Parathyroid adenoma (tissue), 2 donors: ENCODE results near the gene PFDN6.

ENCODE experiments used
- H2AFZ ChIP-seq: fragments of 300-600 bp; sonication (generic); one replicate; pipeline ENCODE4 v1.7.0; 2017; ENCODE audit warnings: antibody characterized with exemption, mild to moderate bottlenecking
- H3K27ac ChIP-seq: fragments of 300-600 bp; sonication (generic); one replicate; pipeline ENCODE4 v1.7.0; 2017
- H3K27me3 ChIP-seq: fragments of 300-600 bp; sonication (generic); one replicate; pipeline ENCODE4 v1.7.0; 2017; ENCODE audit warnings: low read length; ENCODE audit not compliant: control insufficient read depth, insufficient read depth
- H3K36me3 ChIP-seq: fragments of 300-600 bp; sonication (generic); one replicate; pipeline ENCODE4 v1.7.0; 2017; ENCODE audit warnings: low read length; ENCODE audit not compliant: control insufficient read depth, insufficient read depth
- H3K4me1 ChIP-seq: fragments of 300-600 bp; sonication (generic); one replicate; pipeline ENCODE4 v1.7.0; 2017; ENCODE audit warnings: control low read depth
- H3K4me2 ChIP-seq: fragments of 300-600 bp; sonication (generic); one replicate; pipeline ENCODE4 v1.7.0; 2017; ENCODE audit warnings: low read length
- H3K4me3 ChIP-seq: fragments of 300-600 bp; sonication (generic); one replicate; pipeline ENCODE4 v1.7.0; 2017; ENCODE audit warnings: low read depth, low read length
- H3K79me2 ChIP-seq: fragments of 300-600 bp; sonication (generic); one replicate; pipeline ENCODE4 v1.7.0; 2017; ENCODE audit warnings: control low read depth
- H3K9ac ChIP-seq: fragments of 300-600 bp; sonication (generic); one replicate; pipeline ENCODE4 v1.7.0; 2017; ENCODE audit warnings: mild to moderate bottlenecking
- H3K9me3 ChIP-seq: fragments of 300-600 bp; sonication (generic); one replicate; pipeline ENCODE4 v1.7.0; 2017; ENCODE audit warnings: low read length; ENCODE audit not compliant: control insufficient read depth
- CTCF ChIP-seq: fragments of 300-600 bp; sonication (generic); IDR thresholded peaks from one replicate; pipeline ENCODE4 v1.7.0; 2017; ENCODE audit warnings: antibody characterized with exemption, mild to moderate bottlenecking
- donor health status: primary hyperparathyroidism.

Gene PFDN6

DNA sequence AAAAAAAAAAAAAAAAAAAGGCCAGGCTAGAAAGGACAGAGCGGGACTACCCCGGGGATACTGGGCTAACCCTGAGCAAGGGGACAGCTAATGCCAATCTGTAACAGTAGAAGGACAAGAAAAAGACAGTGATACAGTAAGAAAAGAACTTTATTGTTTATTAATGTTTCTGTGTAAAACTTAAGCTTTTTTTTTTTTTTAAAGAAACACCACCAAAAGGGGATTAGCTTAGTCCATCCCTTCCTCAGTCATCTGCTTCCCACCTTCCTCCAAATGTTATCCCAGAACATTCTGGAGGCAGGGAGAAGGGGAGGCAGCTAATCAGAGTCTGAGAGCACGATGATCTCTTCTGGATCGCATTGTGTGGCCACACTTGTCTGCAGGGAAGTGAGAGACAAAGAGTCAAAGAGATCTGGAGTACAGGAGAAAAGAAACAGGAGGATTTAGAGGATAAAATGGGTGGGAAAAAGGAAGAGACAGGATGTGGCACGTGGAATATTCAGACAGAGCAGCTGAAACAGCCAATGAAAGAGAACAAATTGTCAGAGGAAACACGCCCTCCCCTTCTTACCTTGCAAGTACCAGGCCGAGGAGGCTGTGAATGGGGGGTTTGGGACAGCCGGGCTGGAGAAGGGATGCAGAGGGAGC, 29.1 kb downstream of the PFDN6 start:
- peaks cover 51% of the 10 kb centered on the region for H3K4me1 ChIP-seq

DNA sequence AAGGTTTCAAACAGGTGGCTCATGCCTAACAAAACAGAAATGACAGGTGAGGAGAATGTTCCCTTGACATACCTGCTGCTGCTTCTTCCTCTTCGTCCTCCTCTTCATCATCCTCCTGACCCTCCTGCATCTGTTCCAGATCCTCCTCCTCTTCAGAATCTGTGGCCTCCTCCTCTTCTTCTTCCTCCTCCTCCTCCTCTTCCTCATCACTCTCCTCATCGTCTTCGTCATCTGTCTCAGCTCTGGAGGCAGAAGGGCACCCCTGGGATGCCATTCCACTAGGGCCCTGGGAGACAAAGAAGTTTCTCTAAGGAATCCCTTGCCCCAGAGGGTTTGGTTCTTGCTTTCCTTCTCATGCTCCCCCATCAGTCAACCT, 30.5 kb downstream of the PFDN6 start:
- Histone ChIP-seq H3K27me3 (no peaks in the 10 kb centered on the region), H2AFZ (no peak overlapping the region), H3K4me1 (peaks cover 47% of the 10 kb centered on the region), H3K36me3 (no peaks in the 10 kb centered on the region), H3K9me3 (no peaks in the 10 kb centered on the region), H3K4me3 (peak overlapping the region; percentile 11), H3K79me2 (peaks cover 7% of the 10 kb centered on the region), H3K9ac (no peak overlapping the region), H3K27ac (peak overlapping the region; percentile 86), H3K4me2 (peak overlapping the region; percentile 54)
- no peak for TF ChIP-seq CTCF

More for the DNA sequence above, 29.1 kb downstream of the PFDN6 start:
- Histone ChIP-seq H3K9ac (no peak overlapping the region), H3K4me3 (peak overlapping the region; percentile 84), H3K9me3 (no peaks in the 10 kb centered on the region), H3K27me3 (no peaks in the 10 kb centered on the region), H3K36me3 (no peaks in the 10 kb centered on the region), H3K27ac (peak overlapping the region; percentile 86), H3K79me2 (peaks cover 7% of the 10 kb centered on the region), H3K4me2 (peak overlapping the region; percentile 78), H2AFZ (no peak overlapping the region)
- no peak for TF ChIP-seq CTCF

- H3K36me3 ChIP-seq = no peaks in the 10 kb centered on the region
- peak overlapping the region; percentile 54 for H3K4me2 ChIP-seq
- no peaks in the 10 kb centered on the region for H3K9me3 ChIP-seq
- peak overlapping the region; percentile 3 for H2AFZ ChIP-seq
- no peaks in the 10 kb centered on the region for H3K27me3 ChIP-seq
- no peak for TF ChIP-seq CTCF
- H3K4me1 ChIP-seq = peaks cover 44% of the 10 kb centered on the region
- peak overlapping the region; percentile 86 for H3K27ac ChIP-seq
- H3K4me3 ChIP-seq = peak overlapping the region; percentile 11
- peaks cover 7% of the 10 kb centered on the region for H3K79me2 ChIP-seq
- H3K9ac ChIP-seq = no peak overlapping the region
Measured at GRCh38 chr6:33320315-33321181, 31.1 kb downstream of the PFDN6 start.

GRCh38 chr6:33321227-33321626, 31.8 kb downstream of the PFDN6 start:
- Histone ChIP-seq H3K36me3 (no peaks in the 10 kb centered on the region), H2AFZ (no peak overlapping the region), H3K4me3 (peak overlapping the region; percentile 11), H3K4me1 (peaks cover 44% of the 10 kb centered on the region), H3K4me2 (peak overlapping the region; percentile 54), H3K9me3 (no peaks in the 10 kb centered on the region), H3K9ac (no peak overlapping the region), H3K27me3 (no peaks in the 10 kb centered on the region), H3K27ac (peak overlapping the region; percentile 86), H3K79me2 (peaks cover 7% of the 10 kb centered on the region)
- TF ChIP-seq CTCF = no peak
